Measurements from ENCODE around the gene PAGE2B. TPM values are rescaled to one million over a fixed set of nuclear protein-coding genes. Genes with fewer than 3 reads are reported as not detected.

PAGE2B gene
- total RNA-seq = not detected in 2 replicates

- TF ChIP-seq CTCF (conservative IDR thresholded peaks at IDR 0.05; ENCODE audit: low read depth, low read length) = no peak
- H3K4me3 ChIP-seq (ENCODE audit: low read depth, low read length) = no peak within 1 kb of the TSS
- DNase-seq (ENCODE audit: low read depth) = no peak
These were observed at the start of gene PAGE2B for GRCh38 chrX:55074851-55075467. PAGE2B (plus strand) TSS chrX:55075030; CDS start chrX:55076042, 1,012 bp downstream.

GRCh38 chrX:55026143-55026542 is 48.7 kb upstream of the PAGE2B start:
- TF ChIP-seq CTCF (conservative IDR thresholded peaks at IDR 0.05; ENCODE audit: low read depth, low read length) = no peak
- peak; percentile 29 for DNase-seq (ENCODE audit: low read depth)
- H3K4me3 ChIP-seq (ENCODE audit: low read depth, low read length) = no peak overlapping the region

- no peak for DNase-seq (ENCODE audit: low read depth)
- TF ChIP-seq CTCF (conservative IDR thresholded peaks at IDR 0.05; ENCODE audit: low read depth, low read length) = no peak
- H3K4me3 ChIP-seq (ENCODE audit: low read depth, low read length) = no peak overlapping the region
These were observed 48.0 kb upstream of the PAGE2B start for GRCh38 chrX:55026840-55027239.

GRCh38 chrX:55028040-55028439 is 46.8 kb upstream of the PAGE2B start:
- TF ChIP-seq CTCF (conservative IDR thresholded peaks at IDR 0.05; ENCODE audit: low read depth, low read length) = no peak
- DNase-seq (ENCODE audit: low read depth) = no peak
- H3K4me3 ChIP-seq (ENCODE audit: low read depth, low read length) = no peak overlapping the region

GRCh38 chrX:55028611-55029010 is 46.2 kb upstream of the PAGE2B start:
- TF ChIP-seq CTCF (conservative IDR thresholded peaks at IDR 0.05; ENCODE audit: low read depth, low read length) = no peak
- no peak overlapping the region for H3K4me3 ChIP-seq (ENCODE audit: low read depth, low read length)
- no peak for DNase-seq (ENCODE audit: low read depth)

GRCh38 chrX:55029291-55029690 is 45.5 kb upstream of the PAGE2B start:
- TF ChIP-seq CTCF (conservative IDR thresholded peaks at IDR 0.05; ENCODE audit: low read depth, low read length) = no peak

More at GRCh38 chrX:55029291-55029690, 45.5 kb upstream of the PAGE2B start:
- H3K4me3 ChIP-seq (ENCODE audit: low read depth, low read length) = no peak overlapping the region
- no peak for DNase-seq (ENCODE audit: low read depth)

Measured in epithelial cell of proximal tubule (primary cell).